ENCODE results near the gene TRPM4.
"Not testable (repeated sequence)": the region's sequence is repeated elsewhere in the genome, so short reads cannot be mapped to it uniquely, and the experiment has no call there.

TRPM4 gene

DNA sequence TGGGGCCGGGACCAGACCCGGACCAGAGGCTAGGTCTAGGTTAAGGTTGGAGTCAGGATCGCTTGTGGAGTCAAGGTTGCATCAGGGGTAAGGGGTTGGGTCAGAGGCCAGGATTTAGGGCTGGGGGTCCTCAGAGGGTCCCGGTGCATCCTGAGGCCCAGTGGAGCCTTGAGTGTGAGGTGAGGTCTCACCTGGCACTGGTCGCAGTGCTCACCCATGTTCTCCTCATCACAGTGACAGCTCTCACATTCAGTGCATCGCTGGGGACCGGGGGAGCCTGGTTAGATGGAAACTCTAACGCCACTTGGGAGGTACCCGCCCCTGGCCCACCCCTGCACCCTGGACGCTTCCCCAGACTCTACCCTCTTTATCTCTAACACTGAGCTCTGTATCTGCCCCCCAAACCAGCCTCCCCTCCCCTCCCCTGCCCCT lies 5.5 kb upstream of the TRPM4 start:
- no peak for DNase-seq

DNA sequence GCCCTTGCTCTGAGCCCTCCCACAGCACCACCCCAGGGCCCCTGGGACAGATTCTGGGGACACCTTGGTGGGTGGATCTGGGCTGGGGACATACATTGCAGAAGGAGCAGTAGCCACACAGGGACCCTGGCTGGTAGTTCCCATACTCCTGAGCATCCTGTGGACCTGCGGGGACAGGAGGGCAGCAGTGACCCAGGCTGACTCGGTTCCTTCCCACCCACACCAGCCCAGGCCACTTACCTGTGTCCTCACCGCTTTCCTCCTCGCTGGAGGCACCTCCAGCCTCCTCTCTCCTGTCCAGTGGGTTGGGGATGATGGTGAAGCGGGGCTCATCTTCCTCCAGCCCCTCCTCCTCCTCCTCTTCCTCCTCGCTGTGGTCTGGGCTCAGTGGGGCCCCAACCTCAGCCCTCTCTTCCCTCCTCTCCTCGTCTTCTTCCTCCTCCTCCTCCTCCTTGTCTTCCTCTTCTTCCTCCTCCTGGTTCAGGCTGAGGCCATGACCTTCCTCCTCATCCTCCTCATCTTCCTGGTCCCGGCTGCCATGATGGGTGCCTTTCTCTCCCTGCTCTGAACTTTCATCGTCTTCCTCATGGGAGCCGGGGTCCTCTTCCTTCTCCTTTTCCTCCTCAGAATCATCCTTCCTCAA lies 4.3 kb upstream of the TRPM4 start:
- DNase-seq: no peak

DNA sequence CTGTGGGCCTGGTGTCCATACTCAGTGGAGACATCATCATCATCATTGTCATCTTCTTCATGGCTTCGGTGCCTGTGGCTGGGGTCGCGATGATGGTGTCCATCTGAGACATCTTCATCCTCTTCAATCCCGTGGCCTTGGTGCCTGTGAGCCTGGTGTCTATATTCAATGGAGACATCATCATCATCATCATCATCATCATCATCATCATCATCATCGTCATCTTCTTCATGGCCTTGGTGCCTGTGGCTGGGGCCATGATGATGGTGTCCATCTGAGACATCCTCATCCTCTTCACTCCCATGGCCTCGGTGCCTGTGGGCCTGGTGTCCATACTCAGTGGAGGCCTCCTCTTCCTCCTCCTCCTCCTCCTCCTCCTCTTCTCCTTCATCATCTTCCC lies 3.3 kb upstream of the TRPM4 start:
- DNase-seq: no peak

DNA sequence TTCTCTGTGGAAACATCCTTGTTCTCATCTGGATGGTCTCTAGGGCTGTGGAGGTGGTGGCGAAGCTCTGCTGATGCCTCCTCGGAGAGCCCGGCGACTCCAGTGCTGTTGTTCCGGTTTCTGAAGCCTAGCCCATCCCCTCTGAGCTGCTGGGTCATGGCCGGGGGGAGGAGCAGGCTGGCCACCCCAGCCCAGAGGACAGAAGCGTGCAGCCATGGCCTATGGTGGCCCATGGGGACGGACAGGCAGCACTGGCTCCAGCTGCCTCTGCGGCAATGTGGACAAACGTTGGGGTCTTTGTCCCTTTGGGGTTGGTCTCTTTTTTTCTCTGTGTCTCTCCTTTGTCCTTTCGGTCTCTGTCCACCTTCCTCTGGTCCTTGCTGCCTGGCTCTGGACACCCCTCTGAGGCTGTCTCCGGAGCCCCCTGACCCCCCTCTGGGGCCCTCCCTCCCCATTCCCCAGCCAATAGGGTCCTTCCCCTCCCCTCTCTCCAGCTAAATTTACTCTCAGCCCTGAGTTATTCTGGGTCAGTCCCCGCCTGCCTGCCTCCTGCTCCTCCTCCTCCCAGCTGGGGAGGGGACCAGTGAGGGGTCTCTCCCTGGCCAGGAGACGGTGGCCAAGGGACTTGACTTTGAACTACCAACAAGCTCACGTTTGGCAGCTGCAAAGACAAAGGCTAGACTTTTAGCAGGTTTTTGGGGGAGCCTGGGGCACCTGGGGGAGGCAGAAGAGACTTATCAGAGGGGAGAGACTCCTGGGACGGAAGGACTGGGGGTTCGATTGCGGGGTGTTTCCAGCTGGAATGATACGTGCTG lies 2.4 kb upstream of the TRPM4 start, which contains the start of gene HRC:
Gene HRC (minus strand): TSS at position 392 of the 815 bp plus-strand sequence. CDS start 159 bp downstream, at position 233.
- DNase-seq: no peak

DNA sequence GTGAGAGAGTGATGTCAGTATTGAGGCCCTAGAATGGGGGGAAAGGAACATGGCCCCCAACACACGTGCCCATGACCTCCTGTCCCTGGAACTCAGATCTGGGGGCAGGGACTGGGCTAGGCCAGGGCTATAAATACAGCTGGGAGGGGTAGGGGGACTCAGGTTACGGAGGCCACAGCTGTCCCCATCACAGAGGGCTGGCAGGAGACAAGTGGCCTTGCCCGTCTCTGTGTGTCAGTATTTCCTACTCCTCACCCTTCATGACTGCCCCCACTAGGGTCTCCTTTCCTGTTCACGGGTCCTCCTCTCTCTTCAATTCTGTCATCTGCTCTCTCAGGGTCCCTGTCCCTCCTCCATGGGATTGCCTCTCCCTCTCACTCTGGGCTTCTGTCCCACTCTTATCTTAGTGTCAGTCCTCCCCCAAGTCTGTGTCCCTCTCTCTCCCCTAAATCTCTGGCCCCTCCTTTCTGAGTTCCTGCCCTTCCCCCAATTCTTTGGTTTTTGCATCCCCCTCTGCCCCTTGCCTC lies 1.7 kb upstream of the TRPM4 start:
- DNase-seq: no peak

DNA sequence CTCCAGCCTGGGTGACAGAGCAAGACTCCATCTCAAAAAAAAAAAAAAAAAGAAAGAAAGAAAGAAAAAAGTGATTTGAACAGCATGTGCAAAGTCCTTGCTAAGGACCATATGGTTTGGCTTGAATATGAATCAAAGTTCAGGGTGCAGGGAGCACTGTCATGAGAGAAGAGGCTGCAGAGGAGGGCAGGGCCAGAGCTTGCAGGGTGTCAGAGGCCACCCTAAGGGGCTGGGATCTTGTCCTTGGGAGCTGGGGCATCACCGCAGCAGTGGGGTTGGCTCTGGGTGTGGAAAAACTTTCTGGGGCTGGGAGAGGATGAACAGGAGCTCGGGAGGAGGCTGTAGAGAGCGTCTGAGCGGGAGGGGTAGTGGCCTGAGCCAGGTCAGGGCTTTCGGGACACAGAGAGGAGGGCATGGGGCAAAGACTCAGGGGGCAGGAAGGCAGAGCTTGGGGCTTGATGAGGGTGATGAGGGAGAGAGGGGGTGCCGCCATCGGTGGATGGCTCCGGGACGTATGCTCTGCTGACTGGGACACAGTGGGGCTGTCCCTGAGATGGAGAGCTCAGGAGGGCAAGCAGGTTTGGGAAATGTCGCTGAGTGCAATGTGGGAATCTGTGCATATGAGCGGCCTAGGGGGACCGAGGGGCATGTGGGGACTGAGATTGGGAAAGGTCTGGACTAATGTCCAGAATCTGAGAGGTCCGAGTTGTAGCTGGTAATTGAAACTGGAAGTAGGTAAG lies 3.0 kb downstream of the TRPM4 start:
- no peak for DNase-seq

DNA sequence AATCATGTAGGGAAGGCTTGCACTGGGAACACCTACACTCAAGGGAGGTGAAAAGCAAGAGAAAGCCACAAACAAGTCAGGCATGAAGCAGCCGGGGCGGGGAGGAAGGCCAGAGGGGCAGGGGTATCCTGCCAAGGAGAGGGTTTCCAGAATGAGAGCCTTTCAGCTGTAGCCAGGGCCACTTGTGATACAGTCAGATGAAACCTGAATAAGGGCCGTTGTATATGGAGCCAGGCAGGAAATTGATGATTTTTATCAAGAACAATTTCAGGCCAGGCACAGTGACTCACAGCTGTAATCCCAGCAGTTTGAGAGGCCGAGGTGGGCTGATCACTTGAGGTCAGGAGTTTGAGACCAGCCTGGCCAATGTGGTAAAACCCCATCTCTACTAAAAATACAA lies 4.4 kb downstream of the TRPM4 start:
- DNase-seq: no peak

DNA sequence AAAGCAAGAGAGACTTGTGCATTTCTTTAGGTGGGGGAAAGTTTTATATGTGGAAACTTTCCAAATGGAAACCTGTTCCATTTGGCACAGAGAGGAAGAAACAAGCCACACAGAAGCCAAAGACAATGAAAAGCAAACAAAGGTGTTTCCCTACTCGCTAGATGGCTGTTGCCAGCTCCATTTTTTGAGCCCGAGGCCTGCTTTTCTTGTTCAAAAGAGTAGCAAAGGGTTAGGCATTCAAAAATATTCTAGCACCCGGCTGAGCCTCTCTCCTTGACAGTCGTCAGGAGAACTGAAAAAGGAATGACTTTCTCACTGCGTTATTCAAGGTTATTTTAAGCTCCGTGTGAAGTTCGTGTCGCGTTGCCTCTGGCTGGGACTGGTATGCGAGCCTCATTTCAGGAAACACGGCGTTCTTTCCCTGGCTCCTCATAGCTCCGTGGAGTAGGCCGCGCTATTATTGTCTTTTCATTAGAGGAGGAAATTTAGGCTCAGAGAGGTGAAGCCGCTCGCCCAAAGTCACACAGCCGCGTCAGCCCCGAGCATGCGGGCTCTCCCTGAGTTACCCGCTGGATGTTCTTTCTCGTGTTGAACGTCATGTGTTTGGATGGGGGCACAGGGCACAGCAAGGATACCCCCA lies 7.6 kb downstream of the TRPM4 start:
- no peak for DNase-seq

DNA sequence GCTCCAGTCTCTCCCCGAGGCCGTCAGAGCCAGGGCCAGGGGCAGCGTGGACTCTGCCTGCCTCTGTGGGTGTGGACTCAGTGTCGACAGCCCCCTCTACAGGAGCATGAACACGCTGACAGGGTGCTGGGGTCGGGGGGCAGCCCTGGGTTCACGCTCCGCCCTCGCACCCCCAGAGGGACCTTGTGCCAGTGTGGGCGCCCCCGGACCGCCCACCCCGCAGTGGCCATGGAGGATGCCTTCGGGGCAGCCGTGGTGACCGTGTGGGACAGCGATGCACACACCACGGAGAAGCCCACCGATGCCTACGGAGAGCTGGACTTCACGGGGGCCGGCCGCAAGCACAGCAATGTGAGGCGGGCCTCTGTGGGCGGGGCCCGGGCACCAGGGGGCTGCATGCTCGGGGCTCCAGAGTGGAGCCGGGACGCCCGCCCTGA lies 8.3 kb downstream of the TRPM4 start:
- DNase-seq: no peak

DNA sequence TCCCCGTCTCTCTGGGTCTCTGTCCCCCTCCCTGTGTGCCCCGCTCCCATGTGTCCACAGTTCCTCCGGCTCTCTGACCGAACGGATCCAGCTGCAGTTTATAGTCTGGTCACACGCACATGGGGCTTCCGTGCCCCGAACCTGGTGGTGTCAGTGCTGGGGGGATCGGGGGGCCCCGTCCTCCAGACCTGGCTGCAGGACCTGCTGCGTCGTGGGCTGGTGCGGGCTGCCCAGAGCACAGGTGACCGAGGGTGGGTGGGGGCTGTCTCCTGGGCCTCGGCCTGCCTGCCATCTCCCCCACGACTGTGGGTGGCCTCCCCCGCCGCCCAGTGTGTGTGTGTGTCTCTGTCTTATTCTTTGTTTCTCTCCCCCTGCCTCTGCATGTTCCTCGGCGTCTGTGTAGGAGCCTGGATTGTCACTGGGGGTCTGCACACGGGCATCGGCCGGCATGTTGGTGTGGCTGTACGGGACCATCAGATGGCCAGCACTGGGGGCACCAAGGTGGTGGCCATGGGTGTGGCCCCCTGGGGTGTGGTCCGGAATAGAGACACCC lies 10.3 kb downstream of the TRPM4 start:
- no peak for DNase-seq

DNA sequence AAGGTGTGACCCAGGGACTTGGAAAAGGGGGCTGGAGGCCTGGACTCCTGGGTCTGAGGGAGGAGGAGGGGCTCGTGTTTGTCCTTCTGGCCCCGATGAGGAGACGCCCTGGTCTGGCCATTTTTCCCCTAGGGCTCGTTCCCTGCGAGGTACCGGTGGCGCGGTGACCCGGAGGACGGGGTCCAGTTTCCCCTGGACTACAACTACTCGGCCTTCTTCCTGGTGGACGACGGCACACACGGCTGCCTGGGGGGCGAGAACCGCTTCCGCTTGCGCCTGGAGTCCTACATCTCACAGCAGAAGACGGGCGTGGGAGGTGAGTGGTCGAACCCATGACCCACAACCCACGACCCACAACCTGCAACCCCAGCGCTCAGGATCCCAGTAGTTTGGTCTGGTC lies 10.8 kb downstream of the TRPM4 start:
- no peak for DNase-seq

DNA sequence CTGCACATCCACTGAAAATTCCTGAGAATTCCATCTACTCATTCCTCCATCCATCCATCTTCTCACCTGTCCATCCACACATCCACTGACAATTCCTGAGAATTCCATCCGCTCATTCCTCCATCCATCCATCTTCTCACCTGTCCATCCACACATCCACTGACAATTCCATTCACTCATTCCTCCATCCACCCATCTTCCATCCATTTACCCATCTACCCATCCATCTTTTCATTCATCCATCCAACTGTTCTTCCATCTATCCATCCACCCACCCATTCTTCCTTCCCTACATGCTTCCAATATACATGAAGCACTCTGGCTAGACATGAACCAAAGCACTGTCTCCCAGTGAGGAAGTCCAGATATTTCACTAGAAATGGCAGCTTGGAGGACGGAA lies 15.6 kb downstream of the TRPM4 start:
- DNase-seq: no peak

DNA sequence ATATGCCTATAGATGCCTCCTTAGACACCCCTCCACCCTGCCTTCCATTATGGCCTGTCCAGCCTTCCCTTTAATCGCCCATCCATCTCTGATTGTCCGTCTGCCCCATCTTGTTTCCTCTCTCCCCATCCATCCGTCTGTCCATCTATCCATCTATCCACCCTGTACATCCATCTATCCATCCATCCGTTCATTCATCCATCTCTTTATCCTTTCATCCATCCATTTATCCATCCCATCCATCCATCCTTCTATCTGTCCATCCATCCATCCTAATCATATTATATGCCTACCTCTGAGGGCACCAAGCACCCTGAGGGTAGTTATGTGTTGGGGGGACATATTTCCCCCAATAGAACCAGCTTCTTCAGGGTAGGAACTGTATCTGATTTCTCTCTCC lies 23.1 kb downstream of the TRPM4 start:
- DNase-seq: no peak

DNA sequence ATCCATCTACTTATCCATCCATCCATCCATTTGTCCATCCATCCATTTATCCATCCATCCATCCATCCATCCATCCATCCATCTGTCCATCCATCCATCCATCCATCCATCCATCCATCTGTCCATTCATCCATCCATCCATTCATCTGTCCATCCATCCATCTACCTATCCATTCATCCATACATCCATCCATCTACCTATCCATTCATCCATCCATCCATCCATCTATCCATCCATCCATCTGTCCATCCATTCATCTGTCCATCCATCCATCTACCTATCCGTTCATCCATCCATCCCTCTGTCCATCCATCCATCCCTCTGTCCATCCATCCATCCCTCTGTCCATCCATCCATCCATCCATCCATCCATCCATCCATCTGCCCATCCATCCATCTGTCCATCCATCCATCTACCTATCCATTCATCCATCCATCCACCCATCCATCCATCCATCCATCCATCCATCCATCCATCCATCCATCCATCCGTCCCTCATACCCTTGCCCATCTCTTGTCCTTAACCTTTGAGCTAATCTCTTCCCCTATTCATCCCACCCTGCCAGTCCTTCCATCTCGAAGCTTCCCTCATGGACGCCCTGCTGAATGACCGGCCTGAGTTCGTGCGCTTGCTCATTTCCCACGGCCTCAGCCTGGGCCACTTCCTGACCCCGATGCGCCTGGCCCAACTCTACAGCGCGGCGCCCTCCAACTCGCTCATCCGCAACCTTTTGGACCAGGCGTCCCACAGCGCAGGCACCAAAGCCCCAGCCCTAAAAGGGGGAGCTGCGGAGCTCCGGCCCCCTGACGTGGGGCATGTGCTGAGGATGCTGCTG lies 24.6 kb downstream of the TRPM4 start:
- not testable (repeated sequence) for DNase-seq

DNA sequence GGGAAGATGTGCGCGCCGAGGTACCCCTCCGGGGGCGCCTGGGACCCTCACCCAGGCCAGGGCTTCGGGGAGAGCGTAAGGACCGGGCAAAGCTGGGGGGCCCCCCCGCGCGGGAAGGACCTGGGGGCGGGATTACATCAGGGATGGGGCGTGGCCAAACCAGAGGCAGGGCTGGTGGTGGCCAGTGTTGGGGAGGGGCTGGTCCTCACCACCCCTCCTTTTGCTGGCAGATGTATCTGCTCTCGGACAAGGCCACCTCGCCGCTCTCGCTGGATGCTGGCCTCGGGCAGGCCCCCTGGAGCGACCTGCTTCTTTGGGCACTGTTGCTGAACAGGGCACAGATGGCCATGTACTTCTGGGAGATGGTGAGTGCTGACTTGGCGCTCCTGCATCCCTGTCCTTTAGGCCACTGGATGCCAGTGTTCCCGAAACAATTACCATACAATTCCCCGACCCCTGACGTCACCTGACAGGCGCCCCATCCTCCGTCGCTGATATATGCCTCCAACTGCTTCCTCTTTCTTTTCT lies 25.3 kb downstream of the TRPM4 start:
- DNase-seq: no peak

DNA sequence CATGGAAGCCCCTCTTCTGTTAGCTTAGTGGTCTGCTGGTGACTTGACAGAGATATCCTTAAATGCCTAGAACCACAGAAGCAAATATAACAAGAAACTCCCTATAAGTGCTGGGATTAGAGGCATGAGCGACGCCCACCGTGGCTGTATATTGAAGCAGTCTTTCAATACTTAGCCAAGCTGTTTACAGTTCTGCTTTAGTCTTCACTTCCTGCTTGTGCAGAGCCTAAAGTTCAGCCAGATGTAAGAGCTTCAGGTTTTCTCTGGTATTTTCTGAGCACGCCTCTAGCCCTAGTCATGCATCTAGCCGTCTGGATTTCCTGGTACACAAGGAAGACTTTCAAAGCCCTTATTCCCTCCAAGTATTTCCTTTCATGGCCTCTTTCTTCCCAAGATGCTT lies 28.5 kb downstream of the TRPM4 start:
- DNase-seq: no peak

DNA sequence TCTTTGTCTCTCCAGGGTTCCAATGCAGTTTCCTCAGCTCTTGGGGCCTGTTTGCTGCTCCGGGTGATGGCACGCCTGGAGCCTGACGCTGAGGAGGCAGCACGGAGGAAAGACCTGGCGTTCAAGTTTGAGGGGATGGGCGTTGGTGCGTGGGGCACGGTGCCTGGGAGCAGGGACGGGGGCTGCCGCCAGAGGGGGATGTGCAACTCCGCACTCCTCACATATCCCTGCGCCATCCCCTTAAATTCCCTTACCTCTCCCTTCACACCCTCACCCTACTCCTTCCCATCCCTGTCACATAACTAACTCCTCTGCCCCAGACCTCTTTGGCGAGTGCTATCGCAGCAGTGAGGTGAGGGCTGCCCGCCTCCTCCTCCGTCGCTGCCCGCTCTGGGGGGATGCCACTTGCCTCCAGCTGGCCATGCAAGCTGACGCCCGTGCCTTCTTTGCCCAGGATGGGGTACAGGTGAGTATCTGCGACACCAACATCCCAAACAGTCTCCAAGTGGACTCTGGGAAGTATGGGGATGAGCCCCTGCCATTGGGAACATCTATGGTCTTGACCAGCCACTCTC lies 31.1 kb downstream of the TRPM4 start:
- no peak for DNase-seq

DNA sequence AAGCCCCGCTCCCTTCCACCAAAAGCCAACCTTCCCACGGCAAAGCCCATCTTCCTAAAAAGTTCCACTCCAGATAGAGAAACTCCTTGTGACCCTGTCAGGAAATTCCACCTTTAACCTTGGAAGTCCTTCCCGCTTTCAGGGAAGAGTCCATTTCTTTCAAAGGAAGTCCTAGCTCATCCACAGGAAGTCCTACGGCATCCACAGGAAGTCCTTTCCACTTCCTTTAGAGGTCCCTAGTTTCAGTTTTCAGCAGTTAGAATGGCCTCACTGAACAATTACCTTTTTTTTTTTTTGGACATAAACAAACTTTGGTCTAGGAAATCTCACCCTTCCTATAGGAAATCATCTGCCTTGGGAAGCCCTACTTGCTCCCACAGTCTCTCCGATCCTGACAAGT lies 31.7 kb downstream of the TRPM4 start:
- no peak for DNase-seq

DNA sequence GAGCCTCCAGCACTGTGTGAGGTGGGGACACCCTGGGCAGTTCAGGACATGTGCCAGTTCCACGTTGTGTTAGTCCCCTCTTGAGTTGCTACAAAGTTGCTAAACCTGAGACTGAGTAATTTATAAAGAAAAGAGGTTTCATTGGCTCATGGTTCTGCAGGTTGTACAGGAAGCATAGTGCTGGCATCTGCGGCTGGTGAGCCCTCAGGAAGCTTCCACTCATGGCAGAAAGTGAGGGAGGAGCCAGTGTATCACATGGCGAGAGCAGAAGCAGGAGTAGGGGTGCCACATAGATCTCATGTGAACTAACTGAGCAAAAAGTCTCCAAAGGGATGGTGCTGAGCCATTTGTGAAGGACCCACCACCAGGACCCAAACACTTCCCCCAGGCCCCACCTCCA lies 33.2 kb downstream of the TRPM4 start:
- no peak for DNase-seq

DNA sequence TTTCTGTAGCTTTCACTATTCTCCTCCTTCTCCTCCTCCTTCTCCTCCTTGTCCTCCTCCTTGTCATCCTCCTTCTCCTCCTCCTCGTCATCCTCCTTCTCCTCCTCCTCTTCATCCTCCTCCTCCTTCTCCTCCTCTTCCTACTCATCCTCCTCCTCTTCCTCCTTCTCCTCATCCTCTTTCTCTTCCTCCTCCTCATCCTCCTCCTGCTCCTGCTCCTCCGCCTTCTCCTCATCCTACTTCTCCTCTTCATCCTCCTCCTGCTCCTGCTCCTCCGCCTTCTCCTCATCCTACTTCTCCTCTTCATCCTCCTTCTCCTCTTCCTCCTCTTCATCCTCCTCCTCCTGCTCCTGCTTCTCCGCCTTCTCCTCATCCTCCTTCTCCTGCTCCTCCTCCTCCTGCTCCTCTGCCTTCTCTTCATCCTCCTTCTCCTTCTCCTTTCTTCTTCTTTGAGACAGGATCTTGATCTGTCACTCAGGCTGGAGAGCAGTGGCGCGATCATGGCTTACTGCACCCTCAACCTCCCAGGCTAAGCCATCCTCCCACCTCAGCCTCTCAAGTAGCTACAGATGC lies 36.3 kb downstream of the TRPM4 start:
- DNase-seq: no peak

DNA sequence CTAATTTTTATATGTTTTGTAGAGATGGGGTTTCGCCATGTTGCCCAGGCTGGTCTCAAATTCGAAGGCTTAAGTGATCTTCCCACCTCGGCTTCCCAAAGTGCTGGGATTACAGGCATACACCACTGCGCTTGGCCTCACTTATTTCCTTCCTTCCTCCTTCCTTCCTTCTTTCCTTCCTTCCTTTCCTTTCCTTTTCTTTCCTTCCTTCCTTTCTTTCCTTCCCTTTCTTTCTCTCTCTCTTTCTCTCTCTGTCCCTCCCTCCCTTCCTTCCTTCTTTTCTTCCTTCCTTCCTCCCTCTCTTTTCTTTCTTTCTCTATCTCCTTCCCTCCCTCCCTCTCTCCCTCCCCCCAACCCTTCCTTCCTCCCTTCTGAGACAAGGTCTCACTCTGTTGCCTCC lies 36.8 kb downstream of the TRPM4 start:
- no peak for DNase-seq

Data from NCI-H1436 treated with DMSO at 0.1 percent for 48 hours (cell line).